Right lobe of liver (tissue), 4 donors: Measurements from ENCODE around the gene VCL.

Experiments used
- CTCF ChIP-seq, 4 donors: fragments of 200-600 bp in 3 of 4; fragments of 450-650 bp in 1 of 4; IDR thresholded peaks; one replicate each; pipeline versions ENCODE4 v1.5.1 to v1.8.0; 2016 to 2022; ENCODE audit warnings: antibody characterized with exemption in 4 of 4, mild to moderate bottlenecking in 2 of 4
- POLR2A ChIP-seq: fragments of 450-650 bp; IDR thresholded peaks from one replicate; pipeline ENCODE4 v1.6.1; 2017; ENCODE audit warnings: antibody characterized with exemption, mild to moderate bottlenecking
- donor health status: DM: no; HTN: no; CAD: no.
- donor health status: DM: no; HTN: no; CAD: no.
- donor health status: DM: no; HTN: yes; CAD: no.

GRCh38 chr10:74079936-74080590 is 82.1 kb downstream of the VCL start:
- TF ChIP-seq CTCF (IDR thresholded peaks at IDR 0.05) (no peak), POLR2A (no peak)
